GM18868 (cell line): ENCODE results near the gene DNM3.
"Not testable (repeated sequence)": the region's sequence is repeated elsewhere in the genome, so short reads cannot be mapped to it uniquely, and the experiment has no call there.

Source experiments
- ATAC-seq: cut with Tn5 transposase; IDR thresholded peaks from one replicate; pipeline ENCODE4 v1.9.1; 2021; ENCODE audit warnings: mild to moderate bottlenecking, moderate library complexity; ENCODE audit not compliant: unreplicated experiment

Gene DNM3

DNA sequence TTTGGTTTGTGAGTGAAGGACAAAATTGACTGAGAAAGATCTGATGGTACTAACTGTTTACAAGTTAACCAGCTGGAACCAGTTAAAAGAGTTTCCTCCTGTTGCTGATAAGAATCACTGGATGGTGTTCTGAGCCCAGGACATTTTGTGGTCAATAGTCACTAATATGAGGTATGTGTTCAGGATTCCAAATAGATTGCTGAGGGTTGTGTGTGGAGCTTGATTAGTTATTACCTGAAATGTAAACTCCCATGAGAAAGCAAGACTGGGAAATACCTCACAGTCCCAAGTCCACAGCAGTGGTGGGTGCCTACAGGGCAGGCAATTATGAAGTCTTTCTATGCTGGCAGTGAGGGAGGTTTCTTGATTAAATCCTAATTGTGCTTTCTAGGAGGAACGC is 164.6 kb downstream of the DNM3 start:
- no peak for ATAC-seq

DNA sequence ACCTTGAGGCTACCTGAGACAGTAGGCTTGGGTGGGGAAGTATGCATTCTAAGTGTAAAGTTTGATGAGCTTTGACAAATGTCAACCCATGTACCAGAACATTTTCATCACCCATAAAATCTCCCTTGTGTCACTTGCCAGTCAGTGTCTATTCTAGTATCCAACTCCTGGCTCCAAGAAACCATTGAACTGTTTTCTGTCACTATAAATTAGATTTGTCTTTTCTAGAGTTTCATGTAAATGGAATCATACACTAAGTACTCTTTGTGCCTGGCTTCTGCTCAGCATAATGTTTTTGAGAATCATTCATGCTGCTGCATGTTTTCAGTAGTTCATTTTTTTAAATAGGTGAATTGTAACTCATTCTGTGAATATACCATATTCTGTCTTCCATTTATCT is 165.4 kb downstream of the DNM3 start:
- no peak for ATAC-seq

DNA sequence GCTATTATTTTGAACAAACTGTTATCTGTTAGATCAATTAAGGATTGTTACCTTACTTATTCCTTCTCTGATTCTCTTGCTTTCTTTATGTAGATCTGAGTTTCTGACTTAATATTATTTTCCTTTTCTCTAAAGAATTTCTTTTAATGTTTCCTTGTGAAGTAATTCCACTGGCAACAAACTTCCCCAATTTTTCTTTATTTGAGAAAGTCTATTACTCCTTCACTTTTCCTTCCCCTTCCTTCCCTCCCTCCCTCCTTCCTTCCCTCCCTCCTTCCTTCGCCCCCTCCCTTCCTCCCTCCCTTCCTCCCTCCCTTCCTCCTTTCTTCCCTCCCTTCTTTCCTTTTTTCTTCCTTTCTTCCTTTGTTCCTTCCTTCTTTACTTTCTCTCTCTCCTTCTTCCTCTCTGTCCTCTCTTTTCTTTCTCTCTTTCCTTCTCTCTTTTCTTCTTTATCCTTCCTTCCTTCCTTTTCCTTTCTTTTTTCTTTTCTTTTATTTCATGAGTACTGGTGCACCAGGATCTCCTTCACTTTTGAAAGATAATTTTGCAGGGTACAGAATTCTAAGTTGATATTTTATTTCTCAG is 177.5 kb downstream of the DNM3 start:
- ATAC-seq, result no peak

DNA sequence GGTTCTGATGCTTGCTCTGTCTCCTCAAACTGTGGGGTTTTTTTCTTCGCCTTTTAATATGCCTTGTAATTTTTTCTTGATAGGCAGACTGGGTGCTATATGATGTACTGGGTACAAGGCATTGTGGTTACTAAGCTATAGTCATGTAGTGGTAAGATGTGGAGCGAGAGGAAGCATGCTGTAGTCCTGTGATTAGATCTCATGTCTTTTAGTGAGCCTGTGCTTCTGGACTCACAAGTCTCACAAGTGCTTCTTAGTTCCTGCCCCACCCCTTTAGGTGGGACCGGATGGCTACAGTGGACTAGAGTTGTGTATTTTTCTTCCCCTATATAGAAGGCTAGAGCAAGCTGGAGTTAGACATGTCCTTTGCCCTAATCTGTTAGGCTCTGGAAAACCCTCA is 178.7 kb downstream of the DNM3 start:
- ATAC-seq, result no peak

DNA sequence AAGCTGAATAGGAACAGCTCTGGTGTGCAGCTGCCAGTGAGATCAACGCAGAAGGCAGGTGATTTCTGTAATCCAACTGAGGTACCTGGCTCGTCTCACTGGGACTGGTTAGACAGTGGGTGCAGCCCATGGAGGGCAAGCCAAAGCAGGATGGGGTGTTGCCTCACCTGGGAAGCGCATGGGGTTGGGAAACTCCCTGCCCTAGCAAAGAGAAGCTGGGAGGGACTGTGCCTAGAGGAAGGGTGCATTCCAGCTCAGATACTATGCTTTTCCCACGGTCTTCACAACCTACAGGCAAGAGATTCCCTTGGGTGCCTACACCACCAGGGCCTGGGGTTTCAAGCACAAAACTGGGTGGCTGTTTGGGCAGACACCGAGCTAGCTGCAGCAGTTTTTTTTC is 183.2 kb downstream of the DNM3 start:
- no peak for ATAC-seq

DNA sequence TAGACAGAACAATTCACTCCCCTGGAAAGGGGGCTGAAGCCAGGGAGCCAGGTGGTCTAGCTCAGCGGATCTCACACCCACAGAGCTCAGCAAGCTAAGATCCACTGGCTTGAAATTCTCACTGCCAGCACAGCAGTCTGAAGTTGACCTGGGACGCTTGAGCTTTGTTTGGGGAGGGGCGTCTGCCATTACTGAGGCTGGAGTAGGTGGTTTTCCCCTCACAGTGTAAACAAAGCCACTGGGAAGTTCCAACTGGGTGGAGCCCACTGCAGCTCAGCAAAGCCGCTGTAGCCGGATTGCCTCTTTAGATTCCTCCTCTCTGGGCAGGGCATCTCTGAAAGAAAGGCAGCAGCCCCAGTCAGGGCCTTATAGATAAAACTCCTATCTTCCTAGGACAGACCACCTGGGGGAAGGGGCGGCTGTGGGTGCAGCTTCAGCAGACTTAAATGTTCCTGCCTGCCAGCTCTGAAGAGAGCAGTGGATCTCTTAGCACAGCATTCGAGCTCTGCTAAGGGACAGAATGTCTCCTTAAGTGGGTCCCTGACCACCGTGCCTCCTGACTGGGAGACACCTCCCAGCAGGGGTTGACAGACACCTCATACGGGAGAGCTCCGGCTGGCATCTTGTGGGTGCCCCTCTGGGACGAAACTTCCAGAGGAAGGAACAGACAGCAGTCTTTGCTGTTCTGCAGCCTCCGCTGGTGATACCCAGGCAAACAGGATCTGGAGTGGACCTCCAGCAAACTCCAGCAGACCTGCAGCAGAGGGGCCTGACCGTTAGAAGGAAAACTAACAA is 183.8 kb downstream of the DNM3 start:
- not testable (repeated sequence) for ATAC-seq

DNA sequence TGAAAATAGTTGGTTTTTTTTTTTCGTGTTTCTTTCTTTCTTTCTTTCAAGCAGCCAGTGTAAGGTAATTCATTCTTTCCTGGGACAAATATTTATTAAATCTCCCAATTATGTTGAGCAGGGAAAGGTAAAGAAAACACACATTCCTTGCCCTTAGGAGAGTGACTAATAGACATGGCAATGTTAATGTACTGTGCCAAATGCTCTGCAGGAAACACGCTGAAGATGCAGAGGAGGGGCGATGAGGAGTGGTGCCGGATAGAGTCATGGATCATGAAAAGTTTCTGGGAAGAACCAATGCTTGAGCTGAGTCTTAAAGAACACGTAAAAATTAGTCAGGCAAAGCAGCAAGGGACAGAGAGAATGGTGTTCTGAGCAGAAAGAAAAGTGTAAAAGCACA is 199.2 kb downstream of the DNM3 start:
- ATAC-seq, result no peak

DNA sequence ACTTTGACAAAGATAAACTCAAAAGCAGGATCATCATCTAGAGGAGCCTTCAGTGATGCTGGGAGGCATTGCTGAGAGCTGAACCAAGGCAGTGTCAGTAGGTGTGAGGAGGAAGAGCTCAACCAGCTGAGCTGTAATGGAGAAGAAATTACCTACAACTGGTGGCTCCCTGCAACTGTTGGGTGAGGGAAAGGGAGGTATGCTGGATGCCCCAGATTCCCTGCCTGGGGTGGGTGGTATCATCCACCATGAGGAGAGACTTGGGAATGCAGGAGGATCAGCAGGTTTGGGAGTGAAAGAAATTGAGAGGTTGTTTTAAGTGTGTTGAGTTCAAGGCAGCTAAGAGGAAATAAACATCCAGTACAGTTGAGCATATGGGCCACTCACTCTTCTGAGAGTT is 199.8 kb downstream of the DNM3 start:
- ATAC-seq, result no peak

DNA sequence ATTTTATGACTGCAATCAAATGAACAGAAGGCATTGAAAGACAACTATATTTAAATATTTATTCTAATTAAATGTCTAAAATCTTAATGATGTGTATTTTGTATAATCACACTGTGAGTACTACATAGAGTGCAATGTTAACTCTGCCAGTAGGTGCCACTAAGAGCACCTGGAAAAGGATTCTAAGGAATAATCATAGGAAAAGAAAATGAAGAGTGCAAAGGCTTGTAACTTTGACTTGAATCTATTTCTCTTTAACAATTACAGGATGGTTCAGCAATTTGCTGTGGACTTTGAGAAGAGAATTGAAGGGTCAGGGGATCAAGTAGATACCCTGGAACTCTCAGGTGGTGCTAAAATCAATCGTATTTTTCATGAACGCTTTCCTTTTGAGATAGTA is 200.4 kb downstream of the DNM3 start:
- no peak for ATAC-seq

DNA sequence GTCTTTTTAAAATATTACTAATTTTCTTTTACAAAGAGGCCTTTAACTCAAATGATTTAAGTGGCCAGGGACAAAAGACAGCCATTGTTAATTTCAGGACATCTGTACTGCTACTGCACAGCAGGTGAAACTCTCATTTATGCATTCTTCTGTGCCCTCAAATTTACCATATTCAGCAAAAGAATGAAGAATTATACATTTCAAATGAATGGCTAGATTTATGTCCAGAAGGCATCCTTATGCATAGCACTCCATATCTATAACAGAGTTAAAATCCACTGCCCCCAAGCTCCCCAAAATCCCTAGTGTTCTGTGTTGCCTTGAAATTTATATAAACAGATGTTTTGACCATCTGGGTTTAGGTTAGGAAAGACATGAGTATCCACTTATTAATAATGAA is 202.6 kb downstream of the DNM3 start:
- no peak for ATAC-seq

DNA sequence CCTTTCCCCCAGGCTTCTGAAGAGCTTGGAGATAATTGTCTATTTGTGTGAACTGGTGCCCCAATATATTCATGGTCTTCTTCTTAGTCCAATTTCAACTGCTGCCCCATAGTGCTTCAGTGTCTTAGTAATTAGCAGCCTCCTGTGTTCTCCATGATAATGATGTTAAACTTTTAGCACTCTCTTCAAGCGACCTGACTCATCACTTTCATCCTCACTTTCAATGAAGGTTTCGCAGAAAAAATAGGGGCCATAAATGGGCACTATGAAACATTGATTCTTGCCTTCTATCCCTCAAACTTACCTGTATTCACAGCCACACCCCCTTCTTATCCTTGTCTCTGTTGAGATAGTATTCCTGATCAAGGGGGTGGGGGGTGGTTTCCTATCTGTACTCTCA is 210.6 kb downstream of the DNM3 start:
- no peak for ATAC-seq

DNA sequence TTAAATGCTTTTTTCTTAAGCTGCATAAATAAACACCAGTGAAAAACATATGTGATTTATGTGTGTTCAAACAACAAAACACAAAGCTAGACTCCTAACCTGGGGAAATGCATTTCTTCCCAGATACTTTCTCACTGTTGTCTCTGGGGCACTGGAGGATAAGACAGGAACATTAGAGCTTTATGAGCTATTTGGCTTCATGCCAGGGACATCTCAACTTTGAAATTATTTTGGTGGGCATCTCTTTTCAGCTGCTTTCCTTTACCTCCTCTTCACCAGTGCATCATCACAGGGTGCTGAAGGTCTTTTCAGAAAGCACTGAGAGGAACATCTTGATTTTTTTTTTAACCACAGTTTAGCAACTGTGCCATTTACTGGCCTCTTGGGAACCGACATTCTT is 212.9 kb downstream of the DNM3 start:
- ATAC-seq, result no peak

DNA sequence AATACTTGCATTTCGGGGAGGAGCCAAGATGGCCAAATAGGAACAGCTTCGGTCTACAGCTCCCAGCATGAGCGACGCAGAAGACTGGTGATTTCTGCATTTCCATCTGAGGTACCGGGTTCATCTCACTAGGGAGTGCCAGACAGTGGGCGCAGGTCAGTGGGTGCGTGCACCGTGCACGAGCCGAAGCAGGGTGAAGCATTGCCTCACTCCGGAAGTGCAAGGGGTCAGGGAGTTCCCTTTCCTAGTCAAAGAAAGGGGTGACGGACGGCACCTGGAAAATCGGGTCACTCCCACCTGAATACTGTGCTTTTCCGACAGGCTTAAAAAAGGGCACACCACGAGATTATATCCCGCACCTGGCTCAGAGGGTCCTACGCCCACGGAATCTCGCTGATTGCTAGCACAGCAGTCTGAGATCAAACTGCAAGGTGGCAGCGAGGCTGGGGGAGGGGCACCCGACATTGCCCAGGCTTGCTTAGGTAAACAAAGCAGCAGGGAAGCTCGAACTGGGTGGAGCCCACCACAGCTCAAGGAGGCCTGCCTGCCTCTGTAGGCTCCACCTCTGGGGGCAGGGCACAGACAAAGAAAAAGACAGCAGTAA is 214.6 kb downstream of the DNM3 start:
- not testable (repeated sequence) for ATAC-seq

DNA sequence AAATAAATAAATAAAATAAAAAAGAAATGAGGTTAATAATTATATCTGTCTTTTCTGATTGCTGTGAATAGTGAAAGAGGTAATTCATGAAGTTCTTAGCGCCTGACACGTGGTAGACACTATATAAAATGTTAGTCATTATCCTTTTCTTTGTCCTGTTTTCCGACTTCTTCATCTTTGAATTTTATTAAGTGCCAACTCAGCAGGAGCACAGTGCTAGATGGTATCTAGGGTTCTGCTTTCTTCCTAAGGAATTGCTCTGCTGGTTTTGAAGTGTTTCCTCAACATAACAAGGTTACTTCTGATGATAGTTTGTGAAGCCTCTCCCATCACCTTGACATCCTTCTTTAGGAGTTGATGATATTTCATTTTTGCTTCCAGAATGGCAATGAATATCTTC is 227.0 kb downstream of the DNM3 start:
- ATAC-seq, result no peak

DNA sequence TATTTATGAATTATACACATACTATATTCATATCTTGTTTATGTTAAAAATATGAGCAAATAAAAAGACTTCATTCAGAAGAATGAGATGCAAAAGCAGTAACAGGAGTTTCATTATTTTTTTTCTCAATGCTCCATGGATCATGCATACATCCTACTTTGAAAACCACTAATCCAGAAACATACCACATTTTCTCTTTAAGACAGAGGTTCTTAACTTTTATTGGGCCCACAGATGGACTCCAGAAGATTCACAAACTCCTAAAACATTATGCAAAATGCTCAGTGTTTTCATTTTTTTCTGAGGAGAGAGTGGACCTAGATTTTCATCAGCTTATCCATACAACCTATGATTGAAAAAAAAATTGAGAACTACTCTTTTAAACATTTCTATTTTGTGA is 227.8 kb downstream of the DNM3 start:
- no peak for ATAC-seq

DNA sequence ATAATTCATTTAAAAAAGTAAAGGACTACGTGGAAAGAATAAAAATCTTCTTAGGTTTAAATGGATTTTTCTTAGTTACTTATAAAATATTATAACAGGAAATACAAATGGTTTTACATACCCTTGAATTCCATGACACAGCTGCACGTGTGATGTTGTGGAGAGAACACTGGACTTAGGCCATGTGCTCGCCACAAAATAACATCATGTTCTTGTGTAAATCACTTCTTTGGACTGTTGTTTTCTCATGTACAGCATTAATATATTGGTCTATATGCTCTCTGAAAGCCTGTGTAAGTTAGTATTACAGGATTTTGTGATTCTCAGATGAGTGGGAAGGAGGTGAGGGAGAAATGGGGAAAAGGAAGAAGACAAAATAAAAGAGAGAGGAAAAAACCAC is 228.2 kb downstream of the DNM3 start:
- ATAC-seq, result no peak

DNA sequence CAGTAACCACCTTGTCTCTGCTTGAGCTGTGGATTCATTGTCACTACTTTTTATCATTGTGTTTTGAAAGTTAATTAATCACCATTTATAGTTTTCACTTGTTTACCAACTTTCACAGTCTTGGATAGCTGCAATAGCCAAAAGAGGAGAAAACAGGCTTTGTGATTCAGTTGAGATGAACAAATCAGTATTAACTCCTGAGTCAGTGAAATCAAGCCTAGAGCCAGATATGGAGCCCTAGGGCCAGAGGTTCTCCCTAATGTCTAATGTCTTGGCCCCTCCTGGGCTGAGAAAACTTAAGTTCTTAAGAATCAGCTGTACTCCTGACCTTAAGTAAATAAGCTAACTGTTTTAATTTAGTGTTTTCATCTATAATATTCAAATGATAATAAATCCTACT is 228.8 kb downstream of the DNM3 start:
- no peak for ATAC-seq

DNA sequence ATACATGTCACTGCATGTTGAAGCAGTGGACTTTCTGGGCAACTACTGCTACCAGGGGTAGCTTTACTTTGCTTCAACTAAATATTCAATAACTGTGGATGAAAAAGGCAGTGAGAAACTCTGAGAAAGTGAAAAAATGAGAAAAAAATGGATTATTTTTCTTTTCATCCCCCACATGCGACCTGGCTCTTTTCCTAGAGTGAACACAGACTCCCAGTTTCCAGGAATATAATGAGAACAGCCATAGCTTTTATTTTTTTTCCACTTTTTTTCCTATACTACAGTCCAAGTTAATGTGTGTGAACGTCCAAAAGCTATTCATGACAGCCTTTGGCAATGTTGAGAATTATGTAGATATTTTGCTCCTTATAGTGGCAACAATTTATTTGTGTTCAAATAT is 230.4 kb downstream of the DNM3 start:
- ATAC-seq, result no peak

DNA sequence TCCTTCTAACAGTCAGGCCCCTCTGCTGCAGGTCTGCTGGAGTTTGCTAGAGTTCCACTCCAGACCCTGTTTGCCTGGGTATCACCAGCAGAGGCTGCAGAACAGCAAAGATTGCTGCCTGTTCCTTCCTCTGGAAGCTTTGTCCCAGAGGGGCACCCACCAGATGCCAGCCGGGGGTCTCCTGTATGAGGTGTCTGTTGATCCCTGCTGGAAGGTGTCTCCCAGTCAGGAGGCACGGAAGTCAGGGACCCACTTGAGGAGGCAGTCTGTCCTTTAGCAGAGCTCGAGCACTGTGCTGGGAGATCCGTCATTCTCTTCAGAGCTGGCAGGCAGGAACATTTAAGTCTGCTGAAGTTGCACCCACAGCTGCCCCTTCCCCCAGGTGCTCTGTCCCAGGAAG is 238.6 kb downstream of the DNM3 start:
- ATAC-seq, result not testable (repeated sequence)

DNA sequence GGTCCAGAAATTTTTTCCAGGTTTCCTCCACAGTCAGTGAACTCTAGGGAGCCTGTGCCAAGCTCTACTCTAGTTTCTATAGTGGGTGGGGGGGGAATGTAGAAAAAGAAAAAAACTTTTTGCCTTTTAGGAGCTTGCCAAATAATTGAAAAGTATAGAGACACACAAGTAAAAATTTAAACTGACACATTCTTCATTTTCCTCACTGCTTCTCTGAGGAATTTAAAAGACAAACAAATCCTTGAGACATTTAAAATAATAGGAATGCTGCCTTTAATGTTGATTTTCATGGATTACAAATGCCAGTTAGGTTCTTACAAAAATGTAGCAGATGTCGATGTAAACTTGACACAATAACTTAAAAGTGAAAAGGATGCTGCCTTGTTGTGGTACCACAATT is 241.9 kb downstream of the DNM3 start:
- ATAC-seq, result no peak

DNA sequence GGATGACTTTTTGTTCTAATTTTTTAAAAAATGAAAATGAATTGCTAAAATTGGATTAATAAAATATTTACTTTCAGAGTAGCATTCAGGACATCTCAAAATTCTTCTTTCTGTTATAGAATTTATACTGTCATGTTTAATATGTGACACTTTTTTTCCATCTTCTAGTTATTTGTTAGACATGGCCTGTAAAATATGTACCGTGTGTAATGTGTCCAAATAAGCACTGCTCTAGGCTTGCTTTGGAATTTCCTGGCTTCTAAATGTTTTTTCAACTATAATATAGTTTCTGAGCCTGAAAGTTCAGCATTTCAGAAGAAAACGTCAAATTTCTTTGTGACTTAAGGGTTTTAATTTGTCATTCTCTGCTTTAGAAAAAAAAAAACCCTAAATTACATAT is 243.6 kb downstream of the DNM3 start:
- no peak for ATAC-seq

DNA sequence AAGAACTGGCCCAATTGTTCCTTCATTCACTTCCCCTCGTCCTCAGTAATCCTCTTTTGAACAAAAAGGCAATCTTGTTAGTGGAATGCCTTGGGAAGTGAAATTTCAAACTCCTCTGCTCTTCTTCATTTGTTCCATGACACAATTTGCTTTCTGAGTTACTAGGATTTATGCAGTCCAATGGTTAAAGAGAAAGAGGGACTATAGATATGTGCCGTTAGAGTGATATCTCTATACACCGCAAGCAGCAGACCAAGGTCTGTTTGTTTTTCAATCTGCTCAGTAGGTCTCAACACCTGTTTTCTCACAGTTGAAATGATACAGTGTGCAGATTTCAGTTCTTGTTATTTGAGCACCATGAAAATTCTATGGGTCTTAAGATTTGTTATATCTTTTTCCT is 244.0 kb downstream of the DNM3 start:
- ATAC-seq, result no peak

DNA sequence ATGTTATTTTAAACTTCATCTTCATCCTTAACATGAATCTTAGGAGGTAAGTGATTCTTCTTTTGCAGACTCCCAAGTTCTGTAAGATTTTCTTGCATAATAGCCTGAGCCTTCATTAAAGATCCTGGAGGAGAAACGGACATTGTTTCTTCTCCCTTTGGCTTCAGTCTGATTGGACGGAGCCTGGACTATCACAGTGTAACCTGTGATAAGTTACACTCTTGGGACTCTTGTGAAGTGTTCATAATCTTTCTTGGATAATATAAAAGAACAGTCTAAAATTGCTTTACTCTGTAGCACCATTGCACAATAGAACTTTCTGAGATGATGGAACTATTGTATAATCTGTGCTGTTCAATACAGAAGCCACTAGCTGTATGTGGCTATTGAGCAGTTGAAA is 244.8 kb downstream of the DNM3 start:
- ATAC-seq, result no peak
